ENCODE results near the gene AGK.
"Not testable (repeated sequence)": the region's sequence is repeated elsewhere in the genome, so short reads cannot be mapped to it uniquely, and the experiment has no call there.

The AGK gene

GRCh38 chr7:141679014-141679413 is 127.8 kb downstream of the AGK start:
- DNase-seq (ENCODE audit: low spot score) = no peak

DNA sequence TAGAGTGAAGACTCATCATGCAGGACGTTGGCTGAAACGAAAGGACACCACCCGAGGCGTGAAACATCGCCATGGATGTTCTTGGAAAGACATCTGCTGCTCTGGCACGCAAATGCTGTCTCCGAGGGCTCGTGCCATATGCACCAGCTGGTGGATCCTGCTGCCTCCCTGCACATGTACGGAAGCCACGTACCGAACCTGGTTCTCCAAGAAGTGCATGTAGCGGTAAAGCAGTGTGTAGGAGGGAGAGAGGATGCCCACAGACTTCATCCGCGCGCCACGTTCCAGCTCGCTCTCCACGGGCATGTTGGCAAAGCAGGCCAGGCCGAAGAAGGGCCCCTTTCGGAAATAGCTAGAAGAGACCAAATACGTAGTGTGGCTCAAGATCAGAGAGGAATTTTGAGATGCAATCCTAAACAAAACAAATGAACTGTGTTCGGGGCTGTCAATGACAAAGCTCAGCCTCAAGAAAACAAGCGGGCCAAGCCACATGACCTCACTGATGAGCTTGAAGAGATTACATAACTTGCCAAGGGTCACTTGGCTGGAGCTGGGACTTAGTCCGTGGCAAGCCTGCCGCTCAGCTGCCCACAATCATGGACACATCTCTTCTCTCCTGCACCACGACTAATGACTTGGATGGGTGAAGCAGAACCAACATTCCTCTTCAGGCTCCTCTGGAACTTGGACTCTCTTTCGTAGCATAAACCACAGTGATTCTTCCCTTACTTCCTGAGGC is 134.2 kb downstream of the AGK start:
- DNase-seq (ENCODE audit: low spot score) = no peak

DNA sequence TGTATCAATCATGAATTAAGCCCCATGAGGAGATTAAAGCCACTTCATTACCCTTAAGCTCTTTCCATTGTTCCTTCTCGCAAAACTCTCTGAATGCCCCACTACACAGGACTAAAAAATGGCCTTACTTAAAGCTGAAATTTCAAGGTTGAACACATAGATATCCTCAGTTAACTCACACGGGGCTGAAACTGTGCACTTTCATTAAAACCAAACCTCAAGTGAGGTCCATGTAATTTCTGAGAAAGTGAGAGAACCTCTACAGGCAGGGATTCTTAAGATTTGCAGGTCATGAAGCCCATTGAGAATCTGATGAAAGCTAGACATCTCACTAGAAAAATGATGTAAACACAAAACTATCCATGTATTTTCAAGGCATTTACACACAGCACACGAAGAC is 134.9 kb downstream of the AGK start:
- DNase-seq (ENCODE audit: low spot score) = no peak

DNA sequence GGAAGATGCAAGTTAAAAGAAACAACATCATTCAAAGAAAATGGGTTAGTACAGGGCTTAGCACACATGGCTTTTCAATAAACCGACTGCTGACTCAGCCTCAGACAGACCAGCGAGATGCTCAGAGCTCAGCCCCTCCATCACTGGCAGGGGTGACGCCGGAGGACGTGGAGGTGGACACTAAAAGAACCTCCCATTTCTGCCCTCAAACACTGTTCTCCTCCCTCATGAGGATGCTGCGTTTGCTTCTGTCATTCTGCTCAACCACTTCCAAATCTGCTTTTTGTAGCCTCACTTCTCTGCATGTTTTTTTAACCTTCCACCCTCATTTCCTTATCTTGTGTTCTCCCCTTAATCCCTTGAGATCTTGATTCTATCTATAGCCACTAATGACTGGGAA is 135.5 kb downstream of the AGK start:
- no peak for DNase-seq (ENCODE audit: low spot score)

- no peak for DNase-seq (ENCODE audit: low spot score)
These were observed 136.8 kb downstream of the AGK start for GRCh38 chr7:141688043-141688442.

DNA sequence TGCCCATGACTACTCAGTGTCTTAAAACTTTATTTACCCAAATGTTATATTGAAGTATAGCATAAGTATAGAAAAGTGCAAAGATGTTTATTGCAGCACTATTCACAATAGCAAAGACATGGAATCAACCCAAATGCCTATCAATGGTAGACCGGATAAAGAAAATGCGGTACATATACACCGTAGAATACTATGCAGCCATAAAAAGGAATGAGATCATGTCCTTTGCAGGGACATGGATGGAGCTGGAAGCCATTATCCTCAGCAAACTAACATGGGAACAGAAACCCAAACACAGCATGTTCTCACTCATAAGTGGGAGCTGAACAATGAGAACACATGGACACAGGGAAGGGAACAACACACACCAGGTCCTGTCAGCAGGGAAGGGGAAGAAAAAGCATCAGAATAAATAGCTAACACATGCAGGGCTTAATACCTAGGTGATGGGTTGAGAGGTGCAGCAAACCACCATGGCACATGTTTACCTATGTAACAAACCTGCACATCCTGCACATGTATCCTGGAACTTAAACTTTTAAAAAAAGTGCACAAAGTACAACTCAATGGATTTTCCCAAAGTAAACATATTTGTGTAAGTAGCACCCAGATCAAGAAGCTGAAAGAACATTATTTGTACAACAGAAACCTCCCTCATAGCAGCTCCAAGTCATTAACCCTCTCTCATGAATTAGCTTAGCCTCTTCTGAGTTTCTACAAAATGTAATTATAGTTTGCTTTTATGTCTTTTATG is 138.0 kb downstream of the AGK start:
- DNase-seq (ENCODE audit: low spot score) = not testable (repeated sequence)

DNA sequence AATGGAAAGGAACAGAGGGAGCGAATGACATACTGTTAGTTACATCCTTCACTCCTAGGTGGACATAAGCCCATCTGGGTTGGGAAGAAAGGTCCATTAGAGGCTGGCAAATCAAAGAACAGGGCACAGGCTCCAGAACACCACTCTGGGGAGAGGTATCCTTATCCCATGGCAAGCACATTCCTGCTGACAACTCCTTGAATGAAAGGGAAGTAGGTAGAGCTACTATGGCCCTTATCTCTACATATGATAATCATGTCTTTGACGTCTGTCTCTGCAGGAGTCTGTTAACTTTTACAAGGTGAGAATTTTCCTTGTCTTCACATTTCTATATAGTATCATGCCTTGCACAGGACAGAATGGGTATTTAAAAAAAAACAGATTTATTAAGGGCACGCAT is 140.3 kb downstream of the AGK start:
- DNase-seq (ENCODE audit: low spot score) = no peak

- DNase-seq (ENCODE audit: low spot score) = no peak
These were observed 140.8 kb downstream of the AGK start for GRCh38 chr7:141691961-141692360.

- DNase-seq (ENCODE audit: low spot score) = no peak
These were observed 141.9 kb downstream of the AGK start for GRCh38 chr7:141693082-141693481.

DNA sequence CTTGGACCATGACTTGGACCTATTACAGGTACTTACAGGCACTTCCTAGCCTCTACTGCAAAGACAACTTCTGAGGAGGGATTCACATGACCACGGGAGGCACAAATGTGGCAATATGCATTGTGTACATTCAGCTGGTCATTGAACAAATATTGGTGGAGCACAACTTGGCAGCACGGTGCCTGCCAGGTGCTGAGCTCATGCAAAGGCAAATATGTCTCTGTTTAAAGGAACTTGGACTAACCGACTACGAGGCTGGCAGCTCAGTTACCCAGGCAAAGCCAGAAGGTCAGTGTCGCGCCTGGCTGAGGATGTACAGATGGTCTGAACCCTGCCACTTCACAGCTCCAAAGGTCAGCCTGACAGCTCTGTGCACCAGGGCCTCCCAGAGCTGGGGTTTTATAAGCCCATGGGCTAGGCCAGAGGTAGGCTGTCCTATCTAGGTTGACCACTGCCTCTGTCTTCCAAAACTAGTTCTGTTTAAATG is 144.6 kb downstream of the AGK start:
- no peak for DNase-seq (ENCODE audit: low spot score)

DNA sequence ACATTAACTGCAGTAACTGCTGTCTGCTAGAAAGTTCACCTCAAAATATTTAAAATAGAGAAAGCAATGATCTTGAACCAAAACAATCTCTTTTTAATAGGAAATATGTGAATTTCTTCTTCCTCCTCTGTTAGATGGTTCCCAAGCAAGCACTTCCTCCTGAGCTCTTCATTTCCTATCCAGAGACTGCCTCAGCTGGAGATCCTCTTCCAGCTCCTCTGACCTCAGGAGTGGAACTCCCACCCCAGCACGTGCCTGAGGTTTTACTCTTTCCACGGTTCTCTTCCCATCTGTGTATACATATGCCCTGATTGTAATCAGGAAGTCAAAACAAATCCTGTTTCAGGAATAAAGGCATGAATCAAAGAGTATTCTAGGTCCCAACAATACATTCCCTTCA is 145.1 kb downstream of the AGK start:
- no peak for DNase-seq (ENCODE audit: low spot score)

GRCh38 chr7:141697211-141697871 is 146.1 kb downstream of the AGK start:
- DNase-seq (ENCODE audit: low spot score) = no peak

- no peak for DNase-seq (ENCODE audit: low spot score)
These were observed 147.2 kb downstream of the AGK start for GRCh38 chr7:141698247-141699015.

DNA sequence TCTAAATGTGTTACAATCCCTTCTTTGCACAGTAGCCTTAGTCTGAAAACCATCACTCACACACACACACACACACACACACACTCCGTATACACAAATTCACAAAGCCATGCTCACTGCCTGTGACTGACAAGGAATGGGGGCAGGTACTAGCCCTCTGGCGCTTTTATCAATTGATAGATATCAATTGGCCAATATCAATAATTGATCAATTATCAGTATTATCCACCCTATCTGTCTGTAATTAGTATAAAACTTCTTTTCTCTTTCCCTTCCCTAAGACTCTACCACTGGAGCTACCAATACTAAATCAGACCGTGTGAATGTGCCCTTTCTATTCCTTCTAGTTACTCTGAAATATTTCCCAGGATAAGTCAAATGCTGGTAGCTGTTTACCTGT is 148.7 kb downstream of the AGK start:
- no peak for DNase-seq (ENCODE audit: low spot score)

DNA sequence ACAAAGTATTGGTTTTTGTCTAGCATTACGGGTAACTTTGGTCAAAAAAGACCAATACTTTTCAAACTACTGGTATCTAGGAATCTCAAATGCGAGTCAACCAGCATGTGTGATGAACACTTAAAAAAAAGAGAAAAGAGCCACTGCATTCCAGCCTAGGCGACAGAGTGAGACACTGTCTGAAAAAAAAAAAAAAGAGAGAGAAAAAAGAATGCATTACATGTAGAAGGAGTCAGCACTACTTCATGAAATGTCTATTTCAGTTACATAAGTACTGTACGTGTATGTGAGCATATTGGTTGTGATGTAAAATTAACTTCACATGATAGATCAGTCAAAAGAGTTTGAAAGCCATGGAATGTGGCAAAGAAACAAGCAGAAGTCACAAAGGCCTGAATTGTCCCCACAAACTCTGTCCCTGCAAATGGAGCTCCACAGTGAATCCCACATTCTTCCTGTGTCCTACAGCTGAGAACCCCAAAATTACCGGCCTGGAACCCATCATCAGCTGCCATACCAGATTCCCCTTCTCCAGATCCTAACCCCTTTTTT is 149.2 kb downstream of the AGK start:
- DNase-seq (ENCODE audit: low spot score) = no peak

DNA sequence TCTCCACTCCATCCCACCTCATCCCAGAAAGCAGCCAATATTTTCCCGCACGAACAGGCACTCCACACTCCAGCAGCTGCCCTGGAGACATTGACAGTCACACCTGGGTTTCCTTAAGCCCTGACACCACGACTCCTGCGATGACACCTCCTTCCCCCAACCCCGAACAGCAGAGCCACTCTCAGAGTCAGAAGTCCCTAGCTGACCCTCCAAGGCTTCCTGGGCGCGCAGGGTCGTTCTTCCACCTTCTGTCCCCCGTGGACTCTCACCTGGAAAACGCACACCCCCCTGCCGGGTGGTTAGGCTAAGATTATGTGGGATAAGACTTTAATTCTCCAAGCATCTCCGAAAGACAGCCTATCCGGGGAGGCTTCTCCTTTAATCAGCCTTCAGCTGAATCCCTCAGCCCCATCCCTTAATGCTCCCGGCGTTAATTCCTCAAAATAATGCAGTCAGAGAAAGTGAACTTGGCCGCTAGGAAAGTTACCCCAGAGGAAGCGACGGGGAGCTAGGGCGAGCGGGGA is 149.7 kb downstream of the AGK start:
- DNase-seq (ENCODE audit: low spot score) = no peak

GRCh38 chr7:141701489-141702046 is 150.4 kb downstream of the AGK start:
- peak; percentile 79 for DNase-seq (ENCODE audit: low spot score)

GRCh38 chr7:141702047-141702567 is 150.9 kb downstream of the AGK start, which contains the start of gene DENND11:
TSS of gene DENND11 (minus strand) at chr7:141702166. CDS start at chr7:141702153, 13 bp downstream.
- DNase-seq (ENCODE audit: low spot score) = peak; percentile 81

- no peak for DNase-seq (ENCODE audit: low spot score)
These were observed 151.7 kb downstream of the AGK start for GRCh38 chr7:141702892-141703291.

GRCh38 chr7:141704112-141704511 is 152.9 kb downstream of the AGK start:
- no peak for DNase-seq (ENCODE audit: low spot score)

- DNase-seq (ENCODE audit: low spot score) = no peak
These were observed 153.5 kb downstream of the AGK start for GRCh38 chr7:141704741-141705140.

Measured in iPS-NIHi11 (cell line).